ENCODE data around the gene SHOC2.

The SHOC2 gene

GRCh38 chr10:110887560-110887959 is 31.8 kb upstream of the SHOC2 start:
- Histone ChIP-seq H3K36me3 (ENCODE audit: insufficient read depth, insufficient read length, low read length) (peaks cover 3% of the 10 kb centered on the region), H3K9me3 (ENCODE audit: insufficient read depth, low read length) (no peaks in the 10 kb centered on the region), H3K27me3 (ENCODE audit: insufficient read depth, insufficient read length) (no peaks in the 10 kb centered on the region), H3K4me3 (ENCODE audit: insufficient read length, low read depth) (no peak overlapping the region), H3K4me1 (ENCODE audit: insufficient read depth, insufficient read length) (no peaks in the 10 kb centered on the region), H3K9ac (ENCODE audit: insufficient read length, low read depth) (no peak overlapping the region)
- DNase-seq (ENCODE audit: low read depth, low spot score), result no peak
- TF ChIP-seq ZNF274 (IDR thresholded peaks at IDR 0.05; ENCODE audit: low read depth, low read length) (no peak), YY1 (IDR thresholded peaks at IDR 0.05; ENCODE audit: insufficient read depth, insufficient read length) (no peak), SUZ12 (IDR thresholded peaks at IDR 0.05; ENCODE audit: extremely low read depth, insufficient read depth, insufficient read length) (no peak)

- Histone ChIP-seq H3K4me3 (ENCODE audit: insufficient read length, low read depth) (no peak overlapping the region), H3K4me1 (ENCODE audit: insufficient read depth, insufficient read length) (no peaks in the 10 kb centered on the region), H3K9ac (ENCODE audit: insufficient read length, low read depth) (no peak overlapping the region), H3K36me3 (ENCODE audit: insufficient read depth, insufficient read length, low read length) (no peaks in the 10 kb centered on the region), H3K9me3 (ENCODE audit: insufficient read depth, low read length) (no peaks in the 10 kb centered on the region), H3K27me3 (ENCODE audit: insufficient read depth, insufficient read length) (no peaks in the 10 kb centered on the region)
- TF ChIP-seq ZNF274 (IDR thresholded peaks at IDR 0.05; ENCODE audit: low read depth, low read length), result no peak
- TF ChIP-seq SUZ12 (IDR thresholded peaks at IDR 0.05; ENCODE audit: extremely low read depth, insufficient read depth, insufficient read length), result no peak
- no peak for TF ChIP-seq YY1 (IDR thresholded peaks at IDR 0.05; ENCODE audit: insufficient read depth, insufficient read length)
- DNase-seq (ENCODE audit: low read depth, low spot score), result no peak
Observed at GRCh38 chr10:110892602-110893288, 26.7 kb upstream of the SHOC2 start.

- Histone ChIP-seq H3K4me3 (ENCODE audit: insufficient read length, low read depth) (no peak overlapping the region), H3K27me3 (ENCODE audit: insufficient read depth, insufficient read length) (no peaks in the 10 kb centered on the region), H3K4me1 (ENCODE audit: insufficient read depth, insufficient read length) (no peaks in the 10 kb centered on the region), H3K36me3 (ENCODE audit: insufficient read depth, insufficient read length, low read length) (no peaks in the 10 kb centered on the region), H3K9me3 (ENCODE audit: insufficient read depth, low read length) (no peaks in the 10 kb centered on the region), H3K9ac (ENCODE audit: insufficient read length, low read depth) (no peak overlapping the region)
- TF ChIP-seq ZNF274 (IDR thresholded peaks at IDR 0.05; ENCODE audit: low read depth, low read length) (no peak), YY1 (IDR thresholded peaks at IDR 0.05; ENCODE audit: insufficient read depth, insufficient read length) (no peak), SUZ12 (IDR thresholded peaks at IDR 0.05; ENCODE audit: extremely low read depth, insufficient read depth, insufficient read length) (no peak)
- DNase-seq (ENCODE audit: low read depth, low spot score), result no peak
Observed at GRCh38 chr10:110893559-110894179, 25.7 kb upstream of the SHOC2 start.

- Histone ChIP-seq H3K9me3 (ENCODE audit: insufficient read depth, low read length) (no peaks in the 10 kb centered on the region), H3K9ac (ENCODE audit: insufficient read length, low read depth) (no peak overlapping the region), H3K4me3 (ENCODE audit: insufficient read length, low read depth) (no peak overlapping the region), H3K4me1 (ENCODE audit: insufficient read depth, insufficient read length) (no peaks in the 10 kb centered on the region), H3K36me3 (ENCODE audit: insufficient read depth, insufficient read length, low read length) (no peaks in the 10 kb centered on the region), H3K27me3 (ENCODE audit: insufficient read depth, insufficient read length) (no peaks in the 10 kb centered on the region)
- TF ChIP-seq ZNF274 (IDR thresholded peaks at IDR 0.05; ENCODE audit: low read depth, low read length) (no peak), SUZ12 (IDR thresholded peaks at IDR 0.05; ENCODE audit: extremely low read depth, insufficient read depth, insufficient read length) (no peak), YY1 (IDR thresholded peaks at IDR 0.05; ENCODE audit: insufficient read depth, insufficient read length) (no peak)
- DNase-seq (ENCODE audit: low read depth, low spot score), result no peak
Observed at GRCh38 chr10:110897184-110897583, 22.2 kb upstream of the SHOC2 start.

GRCh38 chr10:110898391-110898790 is 21.0 kb upstream of the SHOC2 start:
- H3K4me3 ChIP-seq (ENCODE audit: insufficient read length, low read depth), result no peak overlapping the region
- H3K36me3 ChIP-seq (ENCODE audit: insufficient read depth, insufficient read length, low read length), result no peaks in the 10 kb centered on the region
- DNase-seq (ENCODE audit: low read depth, low spot score), result no peak
- H3K4me1 ChIP-seq (ENCODE audit: insufficient read depth, insufficient read length), result no peaks in the 10 kb centered on the region
- no peak overlapping the region for H3K9ac ChIP-seq (ENCODE audit: insufficient read length, low read depth)
- no peaks in the 10 kb centered on the region for H3K27me3 ChIP-seq (ENCODE audit: insufficient read depth, insufficient read length)
- TF ChIP-seq ZNF274 (IDR thresholded peaks at IDR 0.05; ENCODE audit: low read depth, low read length) (no peak), SUZ12 (IDR thresholded peaks at IDR 0.05; ENCODE audit: extremely low read depth, insufficient read depth, insufficient read length) (no peak), YY1 (IDR thresholded peaks at IDR 0.05; ENCODE audit: insufficient read depth, insufficient read length) (no peak)
- no peaks in the 10 kb centered on the region for H3K9me3 ChIP-seq (ENCODE audit: insufficient read depth, low read length)

- no peaks in the 10 kb centered on the region for H3K36me3 ChIP-seq (ENCODE audit: insufficient read depth, insufficient read length, low read length)
Observed at GRCh38 chr10:110900983-110901382, 18.4 kb upstream of the SHOC2 start.

GRCh38 chr10:110901954-110902819 is 17.2 kb upstream of the SHOC2 start:
- Histone ChIP-seq H3K36me3 (ENCODE audit: insufficient read depth, insufficient read length, low read length) (no peaks in the 10 kb centered on the region), H3K9me3 (ENCODE audit: insufficient read depth, low read length) (no peaks in the 10 kb centered on the region), H3K4me1 (ENCODE audit: insufficient read depth, insufficient read length) (no peaks in the 10 kb centered on the region), H3K27me3 (ENCODE audit: insufficient read depth, insufficient read length) (no peaks in the 10 kb centered on the region), H3K4me3 (ENCODE audit: insufficient read length, low read depth) (no peak overlapping the region), H3K9ac (ENCODE audit: insufficient read length, low read depth) (no peak overlapping the region)
- TF ChIP-seq YY1 (IDR thresholded peaks at IDR 0.05; ENCODE audit: insufficient read depth, insufficient read length) (no peak), ZNF274 (IDR thresholded peaks at IDR 0.05; ENCODE audit: low read depth, low read length) (no peak), SUZ12 (IDR thresholded peaks at IDR 0.05; ENCODE audit: extremely low read depth, insufficient read depth, insufficient read length) (no peak)
- no peak for DNase-seq (ENCODE audit: low read depth, low spot score)

More at GRCh38 chr10:110900983-110901382, 18.4 kb upstream of the SHOC2 start:
- H3K4me1 ChIP-seq (ENCODE audit: insufficient read depth, insufficient read length), result no peaks in the 10 kb centered on the region
- no peak overlapping the region for H3K4me3 ChIP-seq (ENCODE audit: insufficient read length, low read depth)
- no peaks in the 10 kb centered on the region for H3K9me3 ChIP-seq (ENCODE audit: insufficient read depth, low read length)
- DNase-seq (ENCODE audit: low read depth, low spot score), result no peak
- TF ChIP-seq YY1 (IDR thresholded peaks at IDR 0.05; ENCODE audit: insufficient read depth, insufficient read length), result no peak
- no peak for TF ChIP-seq ZNF274 (IDR thresholded peaks at IDR 0.05; ENCODE audit: low read depth, low read length)
- TF ChIP-seq SUZ12 (IDR thresholded peaks at IDR 0.05; ENCODE audit: extremely low read depth, insufficient read depth, insufficient read length), result no peak
- no peaks in the 10 kb centered on the region for H3K27me3 ChIP-seq (ENCODE audit: insufficient read depth, insufficient read length)
- H3K9ac ChIP-seq (ENCODE audit: insufficient read length, low read depth), result no peak overlapping the region
